GM18505 (cell line): ENCODE data around the gene PI4KB.
"Not testable (repeated sequence)": the region's sequence is repeated elsewhere in the genome, so short reads cannot be mapped to it uniquely, and the experiment has no call there.

Experiments used
- ATAC-seq: cut with Tn5 transposase; IDR thresholded peaks from one replicate; pipeline ENCODE4 v1.9.1; 2021; ENCODE audit not compliant: unreplicated experiment
- POLR2A ChIP-seq: IDR thresholded peaks from 4 replicates; pipeline ENCODE4 v1.6.1; 2011; ENCODE audit warnings: borderline replicate concordance; ENCODE audit not compliant: insufficient read depth, insufficient read length; ENCODE audit errors: extremely low read depth

Gene PI4KB

GRCh38 chr1:151282883-151283725 lies 44.1 kb downstream of the PI4KB start:
- peak; percentile 2 for ATAC-seq
- TF ChIP-seq POLR2A: peak; percentile 26

GRCh38 chr1:151281969-151282882 lies 45.0 kb downstream of the PI4KB start, which contains the start of gene ZNF687:
Gene ZNF687, plus strand, starts transcription at chr1:151282299. Its CDS starts 3,993 bp downstream, at chr1:151286292.
- peak; percentile 80 for ATAC-seq
- peak; percentile 61 for TF ChIP-seq POLR2A

GRCh38 chr1:151281225-151281968 lies 45.8 kb downstream of the PI4KB start:
- ATAC-seq: peak; percentile 25
- peak; percentile 78 for TF ChIP-seq POLR2A

GRCh38 chr1:151277249-151277648 lies 50.0 kb downstream of the PI4KB start:
- no peak for TF ChIP-seq POLR2A

GRCh38 chr1:151275341-151275740 lies 51.9 kb downstream of the PI4KB start:
- not testable (repeated sequence) for ATAC-seq

More at GRCh38 chr1:151277249-151277648, 50.0 kb downstream of the PI4KB start:
- no peak for ATAC-seq

GRCh38 chr1:151273924-151274466 lies 53.2 kb downstream of the PI4KB start:
- ATAC-seq: no peak
- TF ChIP-seq POLR2A: no peak

- no peak for ATAC-seq
- TF ChIP-seq POLR2A: no peak
Observed at GRCh38 chr1:151267760-151268159, 59.5 kb downstream of the PI4KB start.

GRCh38 chr1:151266821-151267220 lies 60.4 kb downstream of the PI4KB start:
- TF ChIP-seq POLR2A: no peak
- ATAC-seq: no peak

- ATAC-seq: no peak
- TF ChIP-seq POLR2A: no peak
Observed at GRCh38 chr1:151266315-151266714, 60.9 kb downstream of the PI4KB start.

GRCh38 chr1:151265446-151266236 lies 61.6 kb downstream of the PI4KB start:
- TF ChIP-seq POLR2A: no peak
- ATAC-seq: no peak

GRCh38 chr1:151259351-151259750 lies 67.9 kb downstream of the PI4KB start:
- no peak for TF ChIP-seq POLR2A

GRCh38 chr1:151255381-151255780 lies 71.8 kb downstream of the PI4KB start:
- no peak for ATAC-seq
- TF ChIP-seq POLR2A: no peak

More at GRCh38 chr1:151259351-151259750, 67.9 kb downstream of the PI4KB start:
- ATAC-seq: no peak
